Measurements from ENCODE around the gene ZNHIT2.
A peak's percentile ranks its signal among the peaks of the same experiment; 100 is the strongest.

ZNHIT2 gene

GRCh38 chr11:65112546-65113360 is 4.7 kb downstream of the ZNHIT2 start:
- DNase-seq (ENCODE audit: low read depth in 1 of 2, low spot score in 1 of 2) = peak in 1 of 2 experiments; percentile 55
- peak; percentile 4; the same call in 1 of the 2 replicates for TF ChIP-seq POLR2AphosphoS5 (IDR thresholded peaks at IDR 0.05; ENCODE audit: low read depth)
- peak; percentile 67 for TF ChIP-seq CTCF (IDR thresholded peaks at IDR 0.05; ENCODE audit: insufficient read depth, low read length)
- TF ChIP-seq REST (IDR thresholded peaks at IDR 0.05; ENCODE audit: insufficient replicate concordance, low read depth) = no peak
- Histone ChIP-seq H3K4me3 (replicated peaks; ENCODE audit: insufficient read depth, low read length) (peak overlapping the region; percentile 46), H3K27me3 (ENCODE audit: insufficient read depth, poor library complexity, severe bottlenecking) (no peaks in the 10 kb centered on the region), H3K27ac (replicated peaks) (peak overlapping the region; percentile 34)

- Histone ChIP-seq H3K4me3 (replicated peaks; ENCODE audit: insufficient read depth, low read length) (peak within 1 kb of the TSS; percentile 46), H3K27me3 (ENCODE audit: insufficient read depth, poor library complexity, severe bottlenecking) (no peaks in the 10 kb centered on the region), H3K27ac (replicated peaks) (peak within 1 kb of the TSS; percentile 34)
- no peak for TF ChIP-seq GABPA (IDR thresholded peaks at IDR 0.05; ENCODE audit: low read depth)
- TF ChIP-seq CTCF (IDR thresholded peaks at IDR 0.05; ENCODE audit: insufficient read depth, low read length) = no peak
- TF ChIP-seq SPI1 (IDR thresholded peaks at IDR 0.05; ENCODE audit: borderline replicate concordance, low read depth) = no peak
- no peak for TF ChIP-seq REST (IDR thresholded peaks at IDR 0.05; ENCODE audit: insufficient replicate concordance, low read depth)
- peak; percentile 83 for TF ChIP-seq POLR2AphosphoS5 (IDR thresholded peaks at IDR 0.05; ENCODE audit: low read depth)
- DNase-seq (ENCODE audit: low read depth in 1 of 2, low spot score in 1 of 2) = peak; percentile 82 to 96
These were observed 5.6 kb downstream of the ZNHIT2 start, which contains the start of gene TM7SF2 for GRCh38 chr11:65111744-65112545. Gene TM7SF2, plus strand, starts transcription at chr11:65111872. Its CDS starts 144 bp downstream, at chr11:65112016.

GRCh38 chr11:65111159-65111743 is 6.2 kb downstream of the ZNHIT2 start:
- H3K27me3 ChIP-seq (ENCODE audit: insufficient read depth, poor library complexity, severe bottlenecking) = no peaks in the 10 kb centered on the region
- no peak overlapping the region for H3K27ac ChIP-seq (replicated peaks)
- no peak overlapping the region for H3K4me3 ChIP-seq (replicated peaks; ENCODE audit: insufficient read depth, low read length)
- no peak for DNase-seq (ENCODE audit: low read depth in 1 of 2, low spot score in 1 of 2)
- TF ChIP-seq REST (IDR thresholded peaks at IDR 0.05; ENCODE audit: insufficient replicate concordance, low read depth) (no peak), POLR2AphosphoS5 (IDR thresholded peaks at IDR 0.05; ENCODE audit: low read depth) (0 out of 2 replicates have a peak, but pooled peaks have one; percentile 15)

Measured in HL-60 (cell line).